Activated CD4-positive, alpha-beta T cell treated with anti-CD3 and anti-CD28 coated beads for 1 hour (primary cell): ENCODE data around the gene ZNF783.
"Not testable (repeated sequence)": the region's sequence is repeated elsewhere in the genome, so short reads cannot be mapped to it uniquely, and the experiment has no call there.

Experiments
- DNase-seq: peaks from one replicate; pipeline ENCODE4 v3.0.0-alpha.2; 2020

The ZNF783 gene

DNA sequence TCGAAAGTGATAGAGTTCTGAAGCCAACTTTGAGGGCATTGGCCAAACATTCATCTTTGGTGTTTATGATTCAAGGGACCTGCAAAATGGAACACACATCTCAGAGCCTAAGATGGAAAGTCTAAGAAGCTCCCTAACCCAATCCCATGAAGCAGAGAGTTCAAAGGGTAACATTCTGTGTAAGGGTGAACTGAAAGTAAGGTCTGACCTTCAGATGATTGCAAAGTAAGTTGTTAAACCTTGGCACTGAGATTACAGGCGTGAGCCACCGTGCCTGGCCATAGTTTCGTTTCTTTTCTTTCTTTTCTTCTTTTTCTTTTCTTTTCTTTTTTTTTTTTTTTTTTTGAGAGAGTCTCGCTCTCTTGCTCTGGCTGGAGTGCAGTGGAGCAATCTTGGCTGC lies 20.3 kb upstream of the ZNF783 start:
- DNase-seq: no peak

DNA sequence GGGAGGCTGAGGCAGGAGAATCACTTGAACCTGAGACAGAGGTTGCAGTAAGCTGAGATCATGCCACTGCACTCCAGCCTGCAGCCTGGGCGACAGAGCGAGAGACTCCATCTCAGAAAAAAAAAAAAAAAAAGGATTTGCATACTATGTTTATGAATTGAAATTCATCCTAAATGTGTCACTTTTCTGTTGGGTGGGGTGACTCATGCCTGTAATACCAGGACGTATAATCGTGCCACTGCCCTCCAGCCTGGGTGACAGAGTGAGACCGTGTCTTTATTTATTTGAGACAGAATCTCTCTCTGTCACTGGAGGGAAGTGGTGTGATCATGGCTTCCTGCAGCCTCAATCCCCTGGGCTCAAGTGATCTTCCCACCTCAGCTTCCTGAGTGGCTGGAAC lies 16.8 kb upstream of the ZNF783 start:
- DNase-seq: no peak

DNA sequence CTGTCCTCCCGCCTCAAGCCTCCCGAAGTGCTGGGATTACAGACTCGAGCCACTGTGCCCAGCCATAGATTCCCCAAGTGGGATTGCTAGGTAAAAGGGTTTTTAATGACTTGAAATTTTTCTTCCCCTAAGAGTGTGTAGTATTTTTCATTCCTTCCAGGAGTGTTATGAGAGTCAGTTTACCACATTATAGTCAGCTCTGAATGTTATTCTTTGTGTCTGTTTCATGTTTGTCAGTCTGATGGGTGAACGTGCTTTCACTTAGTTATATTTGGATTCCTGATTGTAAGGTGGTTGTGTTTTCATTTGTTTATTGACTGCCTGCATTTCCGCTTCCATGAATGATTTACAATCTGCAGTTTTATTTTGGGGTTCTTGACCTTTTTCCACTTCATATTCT lies 16.3 kb upstream of the ZNF783 start:
- no peak for DNase-seq

DNA sequence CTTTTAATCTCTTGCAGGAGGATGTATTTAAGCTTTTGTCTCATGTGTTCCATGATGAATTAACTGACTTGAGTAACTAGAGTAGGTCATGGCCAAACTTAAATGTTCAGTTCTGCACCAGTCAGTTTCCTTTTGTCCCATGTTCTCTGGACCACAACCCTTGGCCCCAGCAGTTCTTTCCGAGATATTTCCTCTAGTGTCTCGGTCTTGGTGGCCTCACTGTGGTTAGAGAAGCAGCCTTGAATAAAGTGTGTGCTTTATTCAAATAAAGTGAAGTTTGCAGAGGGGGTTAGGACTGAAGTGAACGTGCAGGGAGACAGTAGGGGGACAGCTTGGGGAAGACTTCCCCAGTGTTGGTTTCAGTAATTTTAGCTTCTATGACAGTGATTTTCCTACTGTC lies 13.2 kb upstream of the ZNF783 start:
- no peak for DNase-seq

DNA sequence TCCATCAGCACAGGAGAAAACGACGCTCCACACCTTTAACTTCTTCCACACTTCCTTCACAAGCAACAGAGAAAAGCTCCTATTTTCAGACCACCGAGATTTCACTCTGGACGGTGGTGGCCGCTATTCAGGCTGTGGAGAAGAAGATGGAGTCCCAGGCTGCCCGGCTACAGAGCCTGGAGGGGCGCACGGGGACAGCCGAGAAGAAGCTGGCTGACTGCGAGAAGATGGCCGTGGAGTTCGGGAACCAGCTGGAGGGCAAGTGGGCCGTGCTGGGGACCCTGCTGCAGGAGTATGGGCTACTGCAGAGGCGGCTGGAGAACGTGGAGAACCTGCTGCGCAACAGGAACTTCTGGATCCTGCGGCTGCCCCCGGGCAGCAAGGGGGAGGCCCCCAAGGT lies 11.8 kb upstream of the ZNF783 start:
- DNase-seq: not testable (repeated sequence)

DNA sequence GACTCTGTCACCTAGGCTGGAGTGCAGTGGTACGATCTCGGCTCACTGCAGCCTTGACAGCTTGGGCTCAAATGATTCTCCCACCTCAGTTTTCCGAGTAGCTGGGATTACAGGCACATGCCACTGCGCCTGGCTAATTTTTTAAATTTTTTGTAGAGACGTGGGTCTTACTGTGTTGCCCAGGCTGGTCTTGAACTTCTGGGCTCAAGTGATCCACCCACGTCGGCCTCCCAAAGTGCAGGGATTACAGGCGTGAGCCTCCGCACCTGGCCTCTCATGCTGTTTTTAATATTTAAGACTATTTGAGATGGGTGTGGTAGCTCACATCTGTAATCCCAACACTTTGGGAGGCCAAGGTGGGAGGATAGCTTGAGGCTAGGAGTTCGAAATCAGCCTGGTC lies 10.5 kb upstream of the ZNF783 start:
- DNase-seq: not testable (repeated sequence)

DNA sequence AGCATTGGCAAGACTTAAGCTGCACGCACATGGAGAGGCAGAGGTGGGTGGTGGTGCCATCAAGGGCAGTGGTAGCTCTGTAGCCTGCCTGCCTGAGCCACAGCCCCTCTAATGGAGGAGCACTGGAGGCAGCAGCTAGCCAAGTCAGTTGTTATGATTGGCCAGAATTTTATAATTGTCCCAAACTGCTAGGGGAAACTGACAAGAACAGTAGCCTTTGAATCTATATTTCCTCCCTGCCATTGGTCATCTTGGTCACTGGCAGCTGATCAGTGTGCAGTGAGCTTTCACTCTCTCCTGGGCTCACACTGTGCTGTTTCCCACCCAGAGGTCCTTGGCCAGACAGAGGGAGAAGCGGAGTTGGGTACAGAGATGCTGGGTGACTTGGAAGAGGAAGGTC lies 9.6 kb upstream of the ZNF783 start:
- DNase-seq: no peak

DNA sequence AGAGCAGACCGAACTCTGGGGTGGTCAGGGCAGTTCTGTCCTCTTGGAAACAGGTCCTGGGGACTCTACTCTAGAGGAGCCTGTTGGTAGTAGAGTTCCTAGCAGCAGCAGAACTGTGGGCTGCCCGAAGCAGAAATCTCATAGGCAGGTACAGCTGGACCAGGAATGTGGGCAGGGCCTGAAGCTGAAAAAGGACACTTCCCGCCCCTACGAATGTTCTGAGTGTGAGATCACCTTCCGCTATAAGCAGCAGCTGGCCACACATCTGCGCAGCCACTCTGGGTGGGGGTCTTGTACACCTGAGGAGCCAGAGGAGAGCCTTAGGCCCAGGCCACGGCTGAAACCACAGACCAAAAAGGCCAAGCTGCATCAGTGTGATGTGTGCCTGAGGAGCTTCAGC lies 8.3 kb upstream of the ZNF783 start:
- no peak for DNase-seq

DNA sequence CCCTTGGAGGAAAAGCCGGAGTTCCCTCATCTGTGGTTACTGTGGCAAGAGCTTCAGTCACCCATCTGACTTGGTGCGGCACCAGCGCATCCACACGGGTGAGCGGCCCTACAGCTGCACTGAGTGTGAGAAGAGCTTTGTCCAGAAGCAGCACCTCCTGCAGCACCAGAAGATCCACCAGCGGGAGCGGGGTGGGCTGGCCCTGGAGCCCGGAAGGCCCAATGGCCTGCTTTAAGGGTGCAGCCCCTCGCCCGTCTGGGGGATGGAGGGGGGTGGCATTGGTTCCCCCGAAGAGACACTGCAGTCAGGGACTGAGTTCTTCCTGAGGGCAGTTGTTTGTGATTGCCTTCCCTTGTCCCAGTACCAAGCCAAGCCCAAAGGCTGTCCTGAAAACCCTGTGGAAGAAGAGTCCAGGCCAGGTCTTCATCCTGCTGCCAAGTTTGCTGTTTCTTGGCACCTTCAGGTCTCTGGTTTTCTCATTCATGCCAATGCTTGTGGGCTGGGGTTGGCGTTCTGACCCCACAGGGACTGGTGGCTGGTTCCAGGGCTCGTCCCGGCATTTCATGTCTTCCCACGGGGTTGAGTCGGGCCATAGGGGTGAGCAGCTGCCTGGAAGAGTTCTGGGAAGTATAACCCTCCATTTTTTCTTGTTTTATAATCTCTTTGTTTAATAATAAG lies 7.7 kb upstream of the ZNF783 start:
- DNase-seq: no peak

DNA sequence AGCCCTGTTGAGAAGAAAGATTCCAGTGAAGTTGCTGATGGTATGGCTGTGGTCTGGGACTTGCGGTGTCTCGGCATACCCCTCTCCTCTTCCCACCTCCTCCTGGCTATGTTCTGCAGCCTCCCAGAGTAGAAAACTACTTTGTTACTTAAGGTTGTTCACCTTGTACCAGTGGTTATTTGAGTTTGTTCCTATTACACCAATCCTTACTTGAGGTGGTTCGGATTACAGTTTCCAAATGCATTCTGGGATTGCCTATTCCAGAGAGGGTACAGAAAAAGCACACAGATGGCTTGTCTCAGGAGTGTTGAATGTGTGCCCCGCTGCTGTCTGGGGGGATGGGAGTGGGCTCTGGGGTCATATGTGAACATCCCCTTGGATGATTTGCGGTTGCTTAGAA lies 6.8 kb upstream of the ZNF783 start:
- DNase-seq: no peak

DNA sequence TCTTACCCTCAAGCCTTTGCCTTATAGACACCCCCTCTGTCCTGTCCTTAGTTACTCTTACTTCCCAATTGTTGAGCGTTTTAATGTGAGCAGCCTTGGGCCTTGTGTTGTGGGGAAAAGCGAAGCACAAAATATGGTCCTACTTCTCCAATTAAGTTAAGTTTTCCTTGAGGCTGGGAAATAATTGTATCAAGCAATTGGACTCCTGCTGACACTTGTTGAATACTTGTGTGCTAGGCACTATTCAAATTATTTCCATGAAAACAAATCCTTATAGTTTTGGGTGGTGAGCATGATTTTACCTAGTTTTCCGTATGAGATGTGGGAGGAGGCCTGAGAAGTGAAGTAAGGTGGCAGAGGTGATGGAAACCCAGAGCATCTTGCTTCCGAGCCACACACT lies 5.4 kb upstream of the ZNF783 start:
- no peak for DNase-seq

DNA sequence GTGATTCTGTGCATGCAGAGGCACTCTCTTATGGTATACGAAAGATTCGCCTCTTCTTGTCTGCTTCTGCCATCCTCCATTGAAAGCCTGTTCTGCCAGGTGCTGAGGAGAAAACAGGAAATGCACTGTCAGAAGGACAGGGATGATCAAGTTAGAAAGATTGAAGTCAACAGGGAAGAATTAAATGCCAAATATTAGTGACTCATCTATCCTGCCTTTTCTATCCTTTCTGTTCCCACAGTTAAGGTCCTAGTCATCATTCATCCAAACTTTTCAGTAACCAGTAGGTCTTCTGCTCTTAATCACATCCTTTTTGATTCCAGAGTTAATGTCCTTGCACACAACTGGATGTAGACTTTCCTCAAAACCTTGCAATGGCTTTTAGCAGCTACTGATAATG lies 4.8 kb upstream of the ZNF783 start:
- DNase-seq: no peak

DNA sequence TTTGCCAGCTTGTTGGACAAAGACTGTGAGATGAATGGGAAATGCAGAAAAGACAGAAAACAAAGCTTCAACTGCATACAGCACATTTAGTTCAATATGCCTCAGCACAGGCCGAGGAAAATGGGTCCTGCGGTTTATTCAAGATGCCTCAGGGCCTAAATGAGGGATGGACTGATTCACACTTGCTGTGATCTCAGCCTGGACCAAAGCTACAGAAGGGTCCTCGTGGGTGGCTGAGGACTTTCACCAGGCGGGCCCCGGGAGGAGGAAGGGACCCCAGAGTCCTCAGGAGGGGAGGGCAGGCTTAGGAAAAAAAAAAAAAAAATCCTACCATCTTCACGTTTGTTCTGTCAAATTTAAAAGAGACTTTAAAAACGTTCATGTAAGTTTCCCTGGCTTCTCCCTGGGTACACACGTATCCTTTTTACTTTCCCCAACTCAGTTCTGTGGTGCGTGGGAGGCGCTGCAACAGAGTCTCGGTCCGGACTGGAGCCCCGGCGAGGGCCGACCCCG lies 624 bp upstream of the ZNF783 start:
- no peak for DNase-seq

DNA sequence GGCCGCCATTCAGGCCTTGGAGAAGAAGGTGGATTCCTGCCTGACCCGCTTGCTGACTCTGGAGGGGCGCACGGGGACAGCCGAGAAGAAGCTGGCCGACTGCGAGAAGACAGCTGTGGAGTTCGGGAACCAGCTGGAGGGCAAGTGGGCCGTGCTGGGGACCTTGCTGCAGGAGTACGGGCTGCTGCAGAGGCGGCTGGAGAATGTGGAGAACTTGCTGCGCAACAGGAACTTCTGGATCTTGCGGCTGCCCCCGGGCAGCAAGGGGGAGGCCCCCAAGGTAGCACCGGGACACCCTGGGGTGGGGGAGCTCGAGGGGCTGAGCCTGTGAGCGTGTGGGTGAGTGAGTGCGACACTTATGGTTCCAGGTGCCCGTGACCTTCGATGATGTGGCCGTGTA lies 4.5 kb downstream of the ZNF783 start:
- no peak for DNase-seq

DNA sequence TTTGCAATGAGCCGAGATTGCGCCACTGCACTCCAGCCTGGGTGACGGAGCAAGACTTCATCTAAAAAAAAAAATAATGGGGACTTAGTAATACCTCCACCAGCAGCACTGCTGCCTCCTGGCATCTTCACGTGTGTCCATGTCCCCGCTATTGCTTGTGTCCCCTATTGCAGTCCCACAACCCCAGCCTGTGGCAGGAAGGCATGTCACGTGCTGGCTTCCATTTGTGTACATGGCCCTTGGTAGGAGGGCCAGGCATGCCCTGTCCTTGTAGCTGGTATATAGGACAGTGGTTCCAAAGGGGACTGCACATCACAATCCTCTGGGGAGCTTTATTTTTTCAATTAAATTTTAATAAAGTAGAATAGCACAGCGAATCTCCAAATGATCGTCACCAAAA lies 5.7 kb downstream of the ZNF783 start:
- no peak for DNase-seq

DNA sequence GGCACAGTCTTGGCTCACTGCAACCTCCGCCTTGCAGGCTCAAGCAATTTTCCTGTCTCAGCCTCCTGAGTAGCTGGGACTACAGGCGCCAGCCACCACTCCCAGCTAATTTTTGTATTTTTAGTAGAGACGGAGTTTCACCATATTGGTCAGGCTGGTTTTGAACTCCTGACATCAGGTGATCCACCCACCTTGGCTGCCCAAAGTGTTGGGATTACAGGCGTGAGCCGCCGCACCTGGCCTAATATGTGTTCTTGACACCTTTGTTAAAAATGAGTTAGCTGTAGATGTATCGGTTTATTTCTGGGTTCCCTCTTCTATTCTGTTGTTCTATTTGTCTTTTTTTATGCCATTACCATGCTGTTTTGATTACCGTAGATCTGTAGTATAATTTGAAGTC lies 12.4 kb downstream of the ZNF783 start:
- not testable (repeated sequence) for DNase-seq

DNA sequence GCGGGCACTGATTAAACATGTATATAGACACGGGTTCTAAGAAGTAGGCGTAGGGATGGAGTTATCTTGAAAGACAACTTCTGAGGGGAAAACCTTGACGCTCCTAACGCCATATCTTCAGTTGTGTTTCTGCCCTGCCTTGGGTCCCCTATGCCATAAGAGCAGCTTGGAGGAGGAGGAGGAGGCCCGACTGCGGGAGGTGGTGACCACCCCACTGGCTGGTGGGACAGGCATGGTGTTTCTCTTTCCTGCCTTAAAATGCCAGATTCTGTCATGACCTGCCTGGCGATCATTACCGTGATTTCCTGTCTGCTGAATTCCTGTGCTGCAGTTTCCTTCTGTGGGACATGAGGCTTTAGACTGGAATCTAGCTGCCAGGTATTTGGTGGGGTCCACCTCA lies 15.9 kb downstream of the ZNF783 start:
- no peak for DNase-seq

DNA sequence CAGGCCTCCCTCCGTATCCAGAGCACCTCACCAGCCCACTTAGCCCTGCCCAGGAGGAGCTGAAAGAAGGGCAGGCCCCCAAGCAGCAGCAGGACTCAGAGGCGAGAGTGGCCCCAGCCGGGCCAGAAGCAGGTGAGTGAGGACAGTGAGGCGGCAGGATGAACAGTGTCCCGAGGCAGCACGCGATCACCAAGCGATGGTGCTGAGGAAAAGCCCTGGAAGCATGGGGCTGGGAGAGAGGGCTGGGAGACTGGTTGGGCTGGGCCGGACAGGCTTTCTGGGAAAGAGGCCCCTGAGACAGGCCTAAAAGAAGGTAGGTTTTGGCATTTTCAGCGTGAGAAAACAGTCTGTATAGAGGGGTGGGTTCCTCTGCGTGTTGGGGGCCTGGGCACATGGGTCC lies 16.4 kb downstream of the ZNF783 start:
- DNase-seq: no peak

DNA sequence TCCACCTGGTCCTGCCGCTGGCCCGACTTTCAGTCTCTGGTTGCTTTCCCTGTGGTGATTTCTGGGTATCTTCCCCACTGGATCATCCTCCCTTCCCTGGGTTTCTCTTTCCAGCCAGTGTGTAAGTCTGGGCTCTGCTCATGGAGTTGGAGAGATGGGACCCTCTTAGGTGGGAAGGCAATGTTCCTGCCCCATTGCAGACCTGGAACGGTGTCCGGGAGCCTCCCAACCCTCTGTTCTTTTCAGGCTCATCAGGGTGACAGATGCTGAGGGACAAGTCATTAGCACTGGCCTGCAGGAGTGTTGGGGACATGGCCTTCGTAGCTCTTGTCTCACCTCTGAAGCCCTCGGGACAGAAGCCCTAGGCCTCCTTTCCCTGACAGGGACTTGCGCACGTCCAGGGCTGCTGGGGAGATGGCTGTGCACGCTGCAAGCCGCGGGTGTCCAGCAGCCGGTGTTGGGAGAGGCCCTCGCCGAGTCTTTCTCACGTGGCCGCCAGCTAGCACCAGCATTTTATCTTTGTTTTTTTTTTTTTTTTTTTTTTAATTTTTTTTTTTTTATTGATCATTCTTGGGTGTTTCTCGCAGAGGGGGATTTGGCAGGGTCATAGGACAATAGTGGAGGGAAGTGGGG lies 17.2 kb downstream of the ZNF783 start:
- no peak for DNase-seq

DNA sequence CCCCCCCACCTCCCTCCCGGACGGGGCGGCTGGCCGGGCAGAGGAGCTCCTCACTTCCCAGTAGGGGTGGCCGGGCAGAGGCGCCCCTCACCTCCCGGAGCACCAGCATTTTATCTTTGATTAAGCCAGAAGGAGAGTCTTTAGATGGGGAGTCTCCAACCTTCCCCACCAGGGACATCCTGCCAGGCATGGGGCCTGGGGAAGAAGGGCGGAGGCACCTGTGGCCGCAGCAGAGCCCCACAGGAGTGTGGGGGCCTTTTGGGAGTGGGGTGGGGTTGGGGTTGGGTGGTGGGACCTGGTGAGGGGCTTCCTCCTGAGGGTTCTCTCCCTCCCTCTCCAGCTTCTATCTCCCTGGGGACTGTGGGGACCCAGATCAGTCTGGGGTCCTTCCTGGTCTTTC lies 18.2 kb downstream of the ZNF783 start:
- DNase-seq: no peak

DNA sequence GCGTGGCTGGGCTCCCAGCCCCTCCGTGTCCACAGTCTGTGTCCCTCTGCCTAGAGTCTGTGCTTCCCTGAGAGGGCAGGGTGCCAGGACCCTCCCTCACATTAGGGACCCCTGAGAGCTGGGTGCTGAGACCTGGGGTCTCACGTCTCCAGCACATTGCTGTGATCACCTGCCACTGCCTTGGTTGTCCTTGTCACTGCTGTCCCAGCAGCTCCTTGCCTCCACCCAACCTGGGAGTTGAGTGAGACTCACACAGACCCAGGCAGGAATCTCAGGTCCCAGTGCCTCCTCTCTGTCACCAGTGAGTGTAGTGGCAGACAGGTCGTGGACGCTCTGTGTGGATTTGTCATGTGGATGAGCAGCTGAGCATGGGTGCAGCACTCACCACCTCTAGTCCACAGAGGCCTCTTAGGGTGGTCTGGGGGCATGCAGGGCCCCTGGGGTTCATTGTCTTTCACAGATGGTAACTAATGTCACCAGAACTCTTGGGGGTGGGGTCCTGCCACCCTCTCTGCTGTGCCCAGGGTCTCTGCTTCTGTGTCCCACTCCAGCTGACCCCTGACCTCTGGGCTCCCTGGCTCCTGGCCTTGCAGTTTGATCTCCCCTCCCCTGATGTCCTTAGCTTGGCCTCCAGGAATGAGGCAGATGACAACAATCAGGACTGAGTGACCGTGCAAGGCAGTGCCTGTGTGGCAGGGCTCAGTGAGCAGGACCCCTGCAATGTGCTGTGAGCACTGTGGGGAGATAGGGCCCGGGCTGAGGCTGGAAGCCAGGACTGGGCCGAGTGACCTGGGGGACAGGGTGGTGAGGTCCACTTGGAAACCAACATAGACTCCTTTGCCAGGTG lies 18.9 kb downstream of the ZNF783 start:
- DNase-seq: no peak

DNA sequence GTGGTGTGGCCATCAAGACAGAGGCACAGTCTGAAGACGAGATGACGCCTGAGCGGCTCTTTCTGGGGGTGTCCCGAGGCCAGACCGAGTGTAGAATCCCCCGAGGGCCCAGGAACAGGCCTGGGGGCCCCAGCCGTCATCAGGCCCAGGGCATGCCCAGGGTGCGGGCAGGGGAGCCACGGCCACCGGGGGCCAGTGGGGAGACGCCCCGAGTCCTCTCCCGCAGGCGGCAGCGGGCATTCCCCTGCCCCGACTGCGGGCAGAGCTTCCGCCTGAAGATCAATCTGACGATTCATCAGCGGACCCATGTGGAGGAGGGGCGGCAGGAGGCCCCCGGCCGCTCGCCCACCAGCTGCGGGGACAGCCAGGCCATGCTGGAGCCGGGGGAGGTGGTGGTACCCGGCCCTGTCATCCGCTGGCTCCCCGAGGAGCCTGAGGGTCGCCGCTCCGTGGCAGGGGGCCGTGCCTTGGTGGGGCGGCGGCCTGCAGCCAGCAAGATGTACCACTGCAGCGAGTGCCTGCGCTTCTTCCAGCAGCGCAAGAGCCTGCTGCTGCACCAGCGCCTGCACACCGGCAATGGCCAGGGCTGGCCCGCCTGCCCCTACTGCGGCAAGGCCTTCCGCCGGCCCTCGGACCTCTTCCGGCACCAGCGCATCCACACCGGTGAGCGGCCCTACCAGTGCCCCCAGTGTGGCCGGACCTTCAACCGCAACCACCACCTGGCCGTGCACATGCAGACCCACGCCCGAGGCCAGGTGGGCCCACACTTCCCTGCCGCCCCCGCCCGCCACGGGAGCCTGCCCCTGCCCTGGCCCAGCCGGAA lies 19.7 kb downstream of the ZNF783 start:
- no peak for DNase-seq

DNA sequence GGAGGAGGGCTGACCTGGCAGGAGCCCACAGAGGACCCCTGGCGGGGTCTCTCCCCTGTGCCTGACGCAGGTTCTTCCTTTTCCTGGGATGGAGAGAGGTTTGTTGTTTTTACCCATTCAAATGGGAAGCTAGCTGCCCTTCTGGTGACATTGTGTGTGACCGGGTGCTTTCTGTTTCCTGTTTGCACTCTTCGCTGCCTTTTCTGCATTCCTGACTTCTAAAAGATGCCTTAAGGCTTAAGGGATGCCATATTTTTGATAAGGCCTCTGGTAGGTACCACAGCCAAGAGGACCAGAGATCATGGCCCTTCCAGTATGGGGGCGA lies 20.3 kb downstream of the ZNF783 start:
- DNase-seq: no peak
